ENCODE results near the gene IL1RAPL1.

- TF ChIP-seq, protein P1, sequence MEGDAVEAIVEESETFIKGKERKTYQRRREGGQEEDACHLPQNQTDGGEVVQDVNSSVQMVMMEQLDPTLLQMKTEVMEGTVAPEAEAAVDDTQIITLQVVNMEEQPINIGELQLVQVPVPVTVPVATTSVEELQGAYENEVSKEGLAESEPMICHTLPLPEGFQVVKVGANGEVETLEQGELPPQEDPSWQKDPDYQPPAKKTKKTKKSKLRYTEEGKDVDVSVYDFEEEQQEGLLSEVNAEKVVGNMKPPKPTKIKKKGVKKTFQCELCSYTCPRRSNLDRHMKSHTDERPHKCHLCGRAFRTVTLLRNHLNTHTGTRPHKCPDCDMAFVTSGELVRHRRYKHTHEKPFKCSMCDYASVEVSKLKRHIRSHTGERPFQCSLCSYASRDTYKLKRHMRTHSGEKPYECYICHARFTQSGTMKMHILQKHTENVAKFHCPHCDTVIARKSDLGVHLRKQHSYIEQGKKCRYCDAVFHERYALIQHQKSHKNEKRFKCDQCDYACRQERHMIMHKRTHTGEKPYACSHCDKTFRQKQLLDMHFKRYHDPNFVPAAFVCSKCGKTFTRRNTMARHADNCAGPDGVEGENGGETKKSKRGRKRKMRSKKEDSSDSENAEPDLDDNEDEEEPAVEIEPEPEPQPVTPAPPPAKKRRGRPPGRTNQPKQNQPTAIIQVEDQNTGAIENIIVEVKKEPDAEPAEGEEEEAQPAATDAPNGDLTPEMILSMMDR (IDR thresholded peaks at IDR 0.05) = no peak
- TF ChIP-seq CHD2 (IDR thresholded peaks at IDR 0.05; ENCODE audit: low read length, partially characterized antibody) (no peak), PBX3 (IDR thresholded peaks at IDR 0.05) (no peak), GATA2 (CRISPR knock-in tag; IDR thresholded peaks at IDR 0.05) (no peak), ZBTB33 (IDR thresholded peaks at IDR 0.05; ENCODE audit: borderline replicate concordance, low read depth) (no peak), FOXM1 (IDR thresholded peaks at IDR 0.05; ENCODE audit: low read depth) (no peak), SIN3A (IDR thresholded peaks at IDR 0.05; ENCODE audit: borderline replicate concordance, low read depth, low read length) (no peak), EZH2phosphoT487 (IDR thresholded peaks at IDR 0.05; ENCODE audit: borderline replicate concordance, low read depth) (no peak), POLR2AphosphoS5 (IDR thresholded peaks at IDR 0.05; ENCODE audit: low read depth, low read length) (no peak)
- TF ChIP-seq, protein P2, sequence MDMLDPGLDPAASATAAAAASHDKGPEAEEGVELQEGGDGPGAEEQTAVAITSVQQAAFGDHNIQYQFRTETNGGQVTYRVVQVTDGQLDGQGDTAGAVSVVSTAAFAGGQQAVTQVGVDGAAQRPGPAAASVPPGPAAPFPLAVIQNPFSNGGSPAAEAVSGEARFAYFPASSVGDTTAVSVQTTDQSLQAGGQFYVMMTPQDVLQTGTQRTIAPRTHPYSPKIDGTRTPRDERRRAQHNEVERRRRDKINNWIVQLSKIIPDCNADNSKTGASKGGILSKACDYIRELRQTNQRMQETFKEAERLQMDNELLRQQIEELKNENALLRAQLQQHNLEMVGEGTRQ (IDR thresholded peaks at IDR 0.05; ENCODE audit: borderline replicate concordance, low read depth, low read length) = no peak
Measured at GRCh38 chrX:29553542-29553941, 966.3 kb downstream of the IL1RAPL1 start.

Measured in SK-N-SH (cell line).